HG03354 (cell line): Measurements from ENCODE around the gene HPCAL4.

ENCODE experiments used
- ATAC-seq: cut with Tn5 transposase; IDR thresholded peaks from one replicate; pipeline ENCODE4 v1.9.1; 2021; ENCODE audit warnings: mild to moderate bottlenecking; ENCODE audit not compliant: unreplicated experiment, poor library complexity, severe bottlenecking

HPCAL4 gene

GRCh38 chr1:39707506-39707905 lies 16.3 kb upstream of the HPCAL4 start:
- ATAC-seq, result no peak

GRCh38 chr1:39704757-39705156 lies 13.5 kb upstream of the HPCAL4 start:
- ATAC-seq, result no peak

GRCh38 chr1:39701049-39701439 lies 9.8 kb upstream of the HPCAL4 start:
- ATAC-seq, result no peak

DNA sequence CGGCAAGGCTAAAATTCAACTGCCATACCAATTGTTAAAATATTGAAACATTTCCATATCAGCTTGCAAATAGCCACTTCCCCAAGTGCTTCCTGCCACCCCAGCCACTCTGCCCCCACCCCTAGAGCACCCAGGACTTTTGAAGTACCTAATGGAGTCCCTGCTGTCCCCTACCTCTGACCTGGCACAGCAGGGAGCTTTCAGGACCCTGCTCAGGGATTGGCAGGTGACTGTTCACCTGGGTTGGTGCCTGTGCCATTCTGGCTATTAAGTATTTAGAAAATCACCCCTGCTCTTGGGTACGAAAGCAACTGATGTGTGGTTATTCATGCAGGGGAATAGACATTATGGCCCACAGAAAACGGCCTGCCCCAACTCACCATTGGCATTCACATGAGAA lies 9.1 kb upstream of the HPCAL4 start:
- ATAC-seq, result no peak

GRCh38 chr1:39699419-39699818 lies 8.2 kb upstream of the HPCAL4 start:
- no peak for ATAC-seq

DNA sequence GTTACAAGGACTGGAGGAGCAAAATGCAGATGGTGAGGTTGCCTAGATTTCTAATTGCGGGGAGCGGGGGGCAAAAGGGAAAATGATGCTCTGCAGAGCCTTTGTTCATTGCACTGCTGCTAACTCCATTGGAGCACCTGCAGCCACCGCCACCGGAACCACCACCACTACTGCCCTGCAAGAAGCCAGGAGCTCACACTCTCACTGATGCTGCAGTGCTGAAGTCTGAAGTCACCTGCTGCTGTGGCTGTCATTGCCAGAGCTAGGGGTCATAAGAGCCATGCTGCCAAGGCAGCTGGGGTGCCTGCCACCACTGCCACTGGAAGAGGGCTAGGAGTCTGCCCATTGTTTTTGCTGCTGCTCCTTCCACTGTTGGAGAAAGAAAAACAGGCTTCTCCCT lies 7.3 kb upstream of the HPCAL4 start:
- no peak for ATAC-seq

- no peak for ATAC-seq
Observed at GRCh38 chr1:39696448-39696847, 5.2 kb upstream of the HPCAL4 start.

- no peak for ATAC-seq
Observed at GRCh38 chr1:39695016-39695415, 3.8 kb upstream of the HPCAL4 start.

- ATAC-seq, result no peak
Observed at GRCh38 chr1:39694026-39694425, 2.8 kb upstream of the HPCAL4 start.

GRCh38 chr1:39692152-39693074 lies 1.2 kb upstream of the HPCAL4 start:
- ATAC-seq, result no peak

DNA sequence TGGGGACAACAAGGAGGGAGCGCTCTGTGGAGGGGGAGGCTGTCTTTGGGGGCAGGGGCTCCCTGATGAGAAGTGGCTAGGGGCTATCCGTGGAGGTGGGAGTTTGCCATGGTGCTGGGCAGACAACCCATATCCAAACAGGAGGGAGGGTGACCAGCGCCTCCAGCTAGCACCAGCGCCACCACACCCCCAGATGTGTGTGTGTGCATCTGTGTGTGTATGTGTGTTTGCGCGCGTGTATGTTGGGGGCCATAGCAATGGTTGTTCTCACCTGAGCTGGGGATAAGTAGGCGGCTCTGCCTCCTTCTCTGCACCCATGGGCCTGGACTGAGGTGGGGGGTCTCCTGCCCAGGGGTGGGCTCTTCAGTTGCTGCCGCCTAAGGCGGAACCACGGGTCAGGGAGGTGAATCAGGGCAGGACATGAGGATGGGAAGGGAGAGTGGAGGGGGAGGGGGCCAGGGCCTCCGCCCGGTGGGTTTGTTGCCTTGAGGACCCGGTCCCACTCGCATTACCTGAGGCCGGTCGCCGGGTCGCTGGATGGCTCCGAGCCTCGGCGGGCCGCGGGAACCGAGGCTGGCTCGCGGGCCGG lies 345 bp downstream of the HPCAL4 start:
- no peak for ATAC-seq

GRCh38 chr1:39690225-39690624 lies 1.0 kb downstream of the HPCAL4 start:
- ATAC-seq, result no peak

GRCh38 chr1:39689635-39690034 lies 1.6 kb downstream of the HPCAL4 start:
- ATAC-seq, result no peak

DNA sequence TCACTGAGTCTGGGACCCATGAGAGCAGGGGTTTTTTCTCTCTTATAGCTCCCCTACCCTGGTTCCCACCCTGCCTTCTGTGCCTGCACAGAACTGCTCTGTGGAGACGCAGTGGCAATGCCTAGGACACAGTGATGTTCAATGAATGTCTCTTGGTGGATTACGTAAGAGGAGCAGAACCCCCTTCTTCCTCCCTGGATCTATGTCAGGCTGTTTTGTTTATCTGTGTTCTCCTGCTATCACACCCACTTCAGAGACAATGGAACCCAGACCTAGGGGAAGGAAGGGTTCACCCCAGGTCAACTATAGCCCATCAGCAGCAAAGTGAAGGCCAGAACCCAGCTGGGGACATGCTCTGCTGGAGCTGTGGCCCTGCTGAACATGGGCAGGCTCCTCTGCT lies 2.0 kb downstream of the HPCAL4 start:
- no peak for ATAC-seq

- ATAC-seq, result no peak
Observed at GRCh38 chr1:39688706-39689105, 2.5 kb downstream of the HPCAL4 start.

DNA sequence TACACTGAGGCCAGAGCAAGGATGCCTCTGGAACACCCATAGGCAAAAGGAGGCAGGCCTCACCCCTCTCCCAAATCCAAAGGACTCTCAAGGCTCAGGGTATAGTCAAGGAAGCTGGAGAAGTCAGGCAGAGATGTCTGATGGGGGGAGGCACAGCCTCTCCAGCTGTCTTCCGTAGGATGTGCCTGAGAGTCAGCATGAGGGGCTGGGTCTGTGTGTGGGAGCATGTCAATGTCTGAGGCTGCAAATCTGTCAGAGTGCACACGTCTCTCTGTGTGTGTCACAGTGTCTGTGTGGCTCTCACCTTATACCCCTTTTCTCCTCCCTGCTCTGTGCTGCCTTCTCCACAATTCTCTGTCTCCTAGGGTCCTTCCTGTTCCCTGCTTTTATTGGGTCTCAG lies 4.0 kb downstream of the HPCAL4 start:
- no peak for ATAC-seq

DNA sequence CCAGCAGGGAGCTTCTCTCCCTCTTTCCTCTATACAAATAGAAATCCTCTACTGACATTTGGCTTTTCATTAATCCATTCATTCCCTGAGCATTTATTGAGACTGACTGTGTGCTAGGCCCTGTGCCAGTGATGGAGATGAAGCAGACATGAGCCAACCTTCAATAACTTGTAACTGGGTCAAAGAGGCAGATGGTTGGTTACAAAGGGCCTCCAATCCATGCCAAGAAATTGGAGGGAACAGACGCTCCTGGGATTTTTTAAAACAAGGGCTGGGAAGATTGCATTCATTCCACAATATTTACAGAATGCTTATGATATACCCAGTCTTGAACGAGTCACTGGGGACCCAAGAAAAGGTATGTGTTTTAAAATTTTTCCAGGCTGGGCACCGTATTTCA lies 6.2 kb downstream of the HPCAL4 start:
- ATAC-seq, result no peak

- ATAC-seq, result no peak
Observed at GRCh38 chr1:39684313-39684664, 6.9 kb downstream of the HPCAL4 start.

DNA sequence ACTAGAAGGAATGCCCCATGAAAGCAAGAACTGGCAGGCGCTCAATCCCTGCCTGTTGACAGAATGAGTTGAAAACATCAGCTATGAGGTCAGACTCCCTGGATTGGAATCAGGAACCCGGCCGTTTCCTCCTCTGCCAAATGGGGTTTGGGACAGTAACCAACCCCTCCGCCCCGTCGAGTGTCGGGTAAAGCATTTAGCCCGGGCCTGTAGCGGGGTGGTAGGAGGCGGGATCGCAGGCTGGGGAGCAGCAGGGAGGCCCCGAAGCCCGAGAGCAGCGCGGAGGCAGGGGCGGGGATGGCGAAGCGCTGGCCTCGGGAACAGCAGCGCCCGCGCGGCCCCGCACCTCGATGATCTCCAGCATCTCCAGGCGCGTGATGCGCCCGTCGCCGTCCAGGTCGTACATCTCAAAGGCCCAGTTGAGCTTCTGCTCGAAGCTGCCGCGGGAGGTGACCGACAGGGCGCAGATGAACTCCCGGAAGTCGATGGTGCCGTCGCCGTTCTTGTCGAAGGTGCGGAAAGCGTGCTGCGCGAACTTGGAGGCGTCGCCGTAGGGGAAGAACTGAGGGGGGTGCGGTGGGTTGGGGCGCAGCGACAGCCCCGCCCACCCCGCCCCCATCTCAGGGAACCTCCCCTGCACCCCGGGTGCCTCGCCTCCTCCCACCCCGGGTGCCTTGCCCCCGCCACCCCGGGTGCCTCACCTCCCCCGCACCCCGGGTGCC lies 7.5 kb downstream of the HPCAL4 start:
- no peak for ATAC-seq

- no peak for ATAC-seq
Observed at GRCh38 chr1:39681999-39682398, 9.2 kb downstream of the HPCAL4 start.

DNA sequence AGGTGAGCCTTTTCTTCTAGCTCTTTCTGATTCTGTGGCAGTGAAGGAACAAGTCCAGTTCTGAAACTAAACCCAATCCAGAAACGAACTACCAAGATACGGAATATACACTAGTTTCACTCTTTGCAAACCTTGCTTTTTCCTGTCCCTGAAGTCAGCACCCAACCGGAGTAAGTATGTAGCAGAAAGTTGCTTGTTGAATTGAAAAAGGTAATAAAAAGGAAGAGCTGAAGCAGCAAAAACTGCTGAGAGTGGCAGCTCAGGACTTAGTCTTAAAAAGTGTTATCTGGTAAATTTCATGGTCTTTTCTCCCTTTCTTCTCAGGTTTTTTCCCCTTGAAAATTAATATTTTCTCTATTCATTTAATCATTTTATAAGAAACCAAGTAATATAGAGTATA lies 9.9 kb downstream of the HPCAL4 start:
- ATAC-seq, result no peak
